GM18907 (cell line): Measurements from ENCODE around the gene COTL1.

Experiments
- ATAC-seq: cut with Tn5 transposase; IDR thresholded peaks from one replicate; pipeline ENCODE4 v1.9.1; 2021; ENCODE audit warnings: mild to moderate bottlenecking, moderate library complexity; ENCODE audit not compliant: unreplicated experiment

Gene COTL1

GRCh38 chr16:84617791-84618580, at the start of gene COTL1:
Gene COTL1, minus strand, starts transcription at chr16:84618078. Its CDS starts 164 bp downstream, at chr16:84617914.
- peak; percentile 83 for ATAC-seq

GRCh38 chr16:84665843-84666242, 48.0 kb upstream of the COTL1 start:
- no peak for ATAC-seq

- ATAC-seq, result no peak
These were observed 47.5 kb upstream of the COTL1 start for GRCh38 chr16:84665359-84665758.

- ATAC-seq, result peak; percentile 78
These were observed 45.7 kb upstream of the COTL1 start for GRCh38 chr16:84663433-84664101.

GRCh38 chr16:84662471-84662870, 44.6 kb upstream of the COTL1 start:
- ATAC-seq, result no peak

- ATAC-seq, result no peak
These were observed 43.7 kb upstream of the COTL1 start for GRCh38 chr16:84661418-84662060.

- ATAC-seq, result no peak
These were observed 43.1 kb upstream of the COTL1 start for GRCh38 chr16:84660973-84661372.

GRCh38 chr16:84659656-84660300, 41.9 kb upstream of the COTL1 start:
- ATAC-seq, result no peak

GRCh38 chr16:84658690-84659089, 40.8 kb upstream of the COTL1 start:
- no peak for ATAC-seq

- no peak for ATAC-seq
These were observed 39.5 kb upstream of the COTL1 start for GRCh38 chr16:84657229-84657837.

- ATAC-seq, result no peak
These were observed 38.8 kb upstream of the COTL1 start for GRCh38 chr16:84656649-84657048.

GRCh38 chr16:84654998-84655397, 37.1 kb upstream of the COTL1 start:
- ATAC-seq, result no peak

GRCh38 chr16:84654238-84654637, 36.4 kb upstream of the COTL1 start:
- no peak for ATAC-seq

- ATAC-seq, result no peak
These were observed 34.7 kb upstream of the COTL1 start for GRCh38 chr16:84652566-84652965.

GRCh38 chr16:84650062-84650991, 32.4 kb upstream of the COTL1 start:
- no peak for ATAC-seq

GRCh38 chr16:84649511-84649861, 31.6 kb upstream of the COTL1 start:
- no peak for ATAC-seq

GRCh38 chr16:84648595-84649510, 31.0 kb upstream of the COTL1 start:
- peak; percentile 60 for ATAC-seq

- peak; percentile 75 for ATAC-seq
These were observed 30.1 kb upstream of the COTL1 start, which contains the start of gene KLHL36 for GRCh38 chr16:84647828-84648594. Gene KLHL36, plus strand, starts transcription at chr16:84648511. Its CDS starts 2,357 bp downstream, at chr16:84650868.
